ENCODE data around the gene VAV3. TPM values are rescaled to one million over a fixed set of nuclear protein-coding genes. Genes with fewer than 3 reads are reported as not detected.
"Not testable (repeated sequence)": the region's sequence is repeated elsewhere in the genome, so short reads cannot be mapped to it uniquely, and the experiment has no call there.

The VAV3 gene
- polyA plus RNA-seq, 1 experiment, result not detected

GRCh38 chr1:107894605-107895004 is 70.4 kb downstream of the VAV3 start:
- Histone ChIP-seq H3K4me3 (ENCODE audit: low read depth, low read length) (no peak overlapping the region), H3K36me3 (ENCODE audit: control insufficient read depth, insufficient read depth, low read length) (no peaks in the 10 kb centered on the region), H3K27me3 (ENCODE audit: control insufficient read depth, insufficient read depth, low read length) (no peaks in the 10 kb centered on the region)
- CTCF ChIA-PET, result interaction anchor here (1.5 kb wide), 1 partner anchor 231 kb away, joined by 7 read pairs; no protein-coding TSS in a partner anchor
- DNase-seq (ENCODE audit: low read depth), result no peak
- TF ChIP-seq CTCF (IDR thresholded peaks at IDR 0.05; ENCODE audit: insufficient read depth, low read depth, low read length), result no peak
- POLR2A ChIA-PET, result no interaction called here

GRCh38 chr1:107893350-107893749 is 71.6 kb downstream of the VAV3 start:
- H3K4me3 ChIP-seq (ENCODE audit: low read depth, low read length); H3K36me3 ChIP-seq (ENCODE audit: control insufficient read depth, insufficient read depth, low read length); DNase-seq (ENCODE audit: low read depth); CTCF ChIA-PET; POLR2A ChIA-PET; H3K27me3 ChIP-seq (ENCODE audit: control insufficient read depth, insufficient read depth, low read length): not testable (repeated sequence)

- no peak for DNase-seq (ENCODE audit: low read depth)
- no peaks in the 10 kb centered on the region for H3K36me3 ChIP-seq (ENCODE audit: control insufficient read depth, insufficient read depth, low read length)
- TF ChIP-seq CTCF (IDR thresholded peaks at IDR 0.05; ENCODE audit: insufficient read depth, low read depth, low read length), result no peak
- no peak overlapping the region for H3K4me3 ChIP-seq (ENCODE audit: low read depth, low read length)
- CTCF ChIA-PET, result no interaction called here
- H3K27me3 ChIP-seq (ENCODE audit: control insufficient read depth, insufficient read depth, low read length), result no peaks in the 10 kb centered on the region
- POLR2A ChIA-PET, result no interaction called here
Observed at GRCh38 chr1:107889524-107889923, 75.5 kb downstream of the VAV3 start.

GRCh38 chr1:107883562-107883961 is 81.4 kb downstream of the VAV3 start:
- H3K36me3 ChIP-seq (ENCODE audit: control insufficient read depth, insufficient read depth, low read length), result no peaks in the 10 kb centered on the region
- no peak overlapping the region for H3K4me3 ChIP-seq (ENCODE audit: low read depth, low read length)
- no peak for DNase-seq (ENCODE audit: low read depth)
- POLR2A ChIA-PET, result no interaction called here
- no peaks in the 10 kb centered on the region for H3K27me3 ChIP-seq (ENCODE audit: control insufficient read depth, insufficient read depth, low read length)
- CTCF ChIA-PET, result no interaction called here
- TF ChIP-seq CTCF (IDR thresholded peaks at IDR 0.05; ENCODE audit: insufficient read depth, low read depth, low read length), result no peak

GRCh38 chr1:107879927-107880326 is 85.1 kb downstream of the VAV3 start:
- H3K4me3 ChIP-seq (ENCODE audit: low read depth, low read length), result no peak overlapping the region
- ChIA-PET POLR2A (no interaction called here), CTCF (interaction anchor here (1.3 kb wide), 1 partner anchor 18 kb away, joined by 4 read pairs; no protein-coding TSS in a partner anchor)
- no peak for TF ChIP-seq CTCF (IDR thresholded peaks at IDR 0.05; ENCODE audit: insufficient read depth, low read depth, low read length)
- no peaks in the 10 kb centered on the region for H3K36me3 ChIP-seq (ENCODE audit: control insufficient read depth, insufficient read depth, low read length)
- DNase-seq (ENCODE audit: low read depth), result no peak
- no peaks in the 10 kb centered on the region for H3K27me3 ChIP-seq (ENCODE audit: control insufficient read depth, insufficient read depth, low read length)

- no peak for TF ChIP-seq CTCF (IDR thresholded peaks at IDR 0.05; ENCODE audit: insufficient read depth, low read depth, low read length)
- ChIA-PET POLR2A (no interaction called here), CTCF (no interaction called here)
- no peak overlapping the region for H3K4me3 ChIP-seq (ENCODE audit: low read depth, low read length)
- no peak for DNase-seq (ENCODE audit: low read depth)
- H3K27me3 ChIP-seq (ENCODE audit: control insufficient read depth, insufficient read depth, low read length), result no peaks in the 10 kb centered on the region
- H3K36me3 ChIP-seq (ENCODE audit: control insufficient read depth, insufficient read depth, low read length), result no peaks in the 10 kb centered on the region
Observed at GRCh38 chr1:107879346-107879745, 85.6 kb downstream of the VAV3 start.

All from BJ (cell line).